HG02938 (cell line): ENCODE results near the gene MS4A8.
"Not testable (repeated sequence)": the region's sequence is repeated elsewhere in the genome, so short reads cannot be mapped to it uniquely, and the experiment has no call there.

Experiments used
- ATAC-seq: cut with Tn5 transposase; IDR thresholded peaks from one replicate; pipeline ENCODE4 v1.9.1; 2021; ENCODE audit warnings: mild to moderate bottlenecking, moderate library complexity; ENCODE audit not compliant: unreplicated experiment

The MS4A8 gene

DNA sequence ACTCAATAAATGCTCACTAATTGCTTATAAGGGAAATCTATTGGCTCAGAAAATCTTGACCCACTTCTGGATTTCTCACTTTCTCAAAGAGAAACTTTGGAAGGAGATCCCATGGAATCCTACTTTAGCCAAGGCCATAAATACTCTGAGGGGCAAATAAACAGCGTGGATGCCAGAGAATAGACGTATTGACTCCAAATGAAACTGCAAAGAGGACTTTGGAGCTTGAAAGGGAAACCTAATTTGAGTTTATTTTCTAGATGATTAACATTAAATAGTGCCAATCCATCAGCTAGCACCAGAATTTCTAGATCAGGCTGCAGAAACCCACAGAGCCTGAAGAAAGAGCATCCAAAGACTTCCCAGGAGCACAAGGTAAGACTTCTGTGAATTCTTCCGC lies 25.0 kb downstream of the MS4A8 start, which contains the start of gene MS4A18:
MS4A18 (plus strand) TSS at position 301 of the 400 bp plus-strand sequence.
- ATAC-seq: no peak

DNA sequence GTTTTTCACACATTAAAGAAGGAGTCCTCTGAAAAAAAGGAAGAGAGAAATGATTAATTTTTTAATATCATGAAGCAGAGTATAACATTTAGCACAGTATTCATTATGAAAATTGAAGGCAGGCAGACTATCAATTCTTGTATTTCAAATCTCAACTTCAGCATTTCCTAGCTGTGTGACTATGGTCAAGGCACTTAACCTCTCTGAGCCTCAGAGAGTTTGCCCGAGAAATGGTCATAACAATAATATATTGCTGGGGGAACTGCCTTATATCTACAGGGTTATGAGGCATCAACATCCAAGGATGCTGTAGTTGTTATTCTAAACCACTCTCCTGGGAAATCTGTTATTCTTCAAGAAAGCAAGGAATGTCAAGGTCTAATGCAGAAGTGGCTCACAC lies 26.2 kb downstream of the MS4A8 start:
- no peak for ATAC-seq

DNA sequence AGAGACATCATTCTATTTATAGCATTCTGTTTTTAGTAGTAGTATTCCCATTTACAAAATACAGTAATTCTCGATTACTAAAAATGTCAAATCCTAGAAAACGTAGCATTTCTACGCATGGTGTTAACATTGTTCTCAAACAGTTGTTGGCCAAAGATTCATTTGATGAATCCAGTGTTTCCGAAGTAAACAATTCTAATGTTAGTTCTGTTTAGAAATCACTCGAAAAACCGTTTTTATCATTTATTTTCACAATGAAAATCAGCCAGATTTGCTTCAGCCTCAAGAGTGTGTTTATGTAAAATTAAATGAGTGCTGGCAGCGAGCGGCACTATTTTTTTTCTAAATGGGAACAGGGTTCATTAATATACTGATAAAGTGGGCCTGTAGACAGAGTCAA lies 32.2 kb downstream of the MS4A8 start:
- ATAC-seq: no peak

GRCh38 chr11:60734279-60734678 lies 34.9 kb downstream of the MS4A8 start:
- ATAC-seq: no peak

DNA sequence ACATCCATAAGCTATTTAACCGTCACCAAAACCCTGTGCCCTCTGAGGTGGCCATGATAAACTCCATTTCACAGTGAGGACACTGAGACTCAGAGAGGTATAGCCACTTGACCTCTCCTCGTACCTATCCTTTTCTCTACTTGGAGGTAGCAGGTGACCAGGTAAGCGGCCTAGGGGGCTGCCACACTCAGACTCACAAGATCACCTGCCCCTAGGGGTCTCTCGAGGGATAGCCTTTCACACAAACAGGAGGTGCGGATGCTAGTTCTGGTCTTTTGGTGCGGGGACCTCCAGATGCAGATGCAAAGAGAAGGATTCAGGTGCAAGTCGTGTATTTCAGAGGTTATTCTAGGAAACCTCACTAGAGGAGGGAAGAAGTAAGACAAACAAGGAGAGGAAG lies 39.7 kb downstream of the MS4A8 start:
- no peak for ATAC-seq

GRCh38 chr11:60740573-60740972 lies 41.2 kb downstream of the MS4A8 start:
- ATAC-seq: no peak

GRCh38 chr11:60741421-60741820 lies 42.0 kb downstream of the MS4A8 start:
- ATAC-seq: no peak

- ATAC-seq: no peak
Observed at GRCh38 chr11:60743058-60743457, 43.6 kb downstream of the MS4A8 start.

- ATAC-seq: no peak
Observed at GRCh38 chr11:60744114-60744513, 44.7 kb downstream of the MS4A8 start.

DNA sequence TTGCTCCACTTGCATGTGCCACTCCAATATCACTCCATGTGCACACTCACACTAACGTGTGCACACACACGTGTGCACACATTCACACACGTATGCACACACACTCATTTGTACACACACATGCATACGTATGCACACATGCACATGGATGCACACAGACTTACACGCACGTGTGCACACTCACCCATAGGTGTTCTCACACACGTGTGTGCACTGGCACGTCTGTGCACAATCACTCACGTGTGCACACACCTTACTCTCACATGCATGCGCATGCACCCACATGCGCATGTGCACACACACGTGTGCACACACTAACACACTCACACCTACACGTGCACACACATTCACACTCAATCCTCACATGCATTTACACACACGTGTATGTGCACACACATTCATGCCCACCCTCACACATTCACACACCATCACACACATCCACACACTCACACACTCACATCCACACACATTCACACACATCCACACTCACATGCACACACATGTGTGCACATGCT lies 48.0 kb downstream of the MS4A8 start:
- no peak for ATAC-seq

- ATAC-seq: no peak
Observed at GRCh38 chr11:60748225-60748624, 48.8 kb downstream of the MS4A8 start.

DNA sequence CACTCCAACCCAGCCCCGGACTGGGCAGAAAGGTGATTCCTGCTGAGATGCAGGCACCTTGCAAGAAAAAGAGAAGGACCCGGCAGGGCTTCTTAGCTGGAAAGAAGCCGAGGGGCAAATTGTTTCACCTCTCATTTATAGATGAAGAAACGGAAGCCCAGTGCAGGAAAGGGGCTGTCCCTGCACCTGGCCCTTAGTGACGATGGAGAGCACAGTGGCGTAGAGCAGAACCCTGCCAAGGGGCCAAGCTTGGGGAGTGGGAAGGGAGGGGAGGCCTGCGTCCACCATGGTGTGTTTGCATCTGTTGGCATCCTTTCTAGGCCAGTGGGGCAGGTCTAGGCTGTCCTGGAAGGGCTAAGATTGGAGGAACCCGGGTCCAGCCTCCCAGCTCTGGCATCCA lies 49.4 kb downstream of the MS4A8 start:
- ATAC-seq: no peak

- ATAC-seq: no peak
Observed at GRCh38 chr11:60750911-60751310, 51.5 kb downstream of the MS4A8 start.

- ATAC-seq: no peak
Observed at GRCh38 chr11:60753309-60753708, 53.9 kb downstream of the MS4A8 start.

DNA sequence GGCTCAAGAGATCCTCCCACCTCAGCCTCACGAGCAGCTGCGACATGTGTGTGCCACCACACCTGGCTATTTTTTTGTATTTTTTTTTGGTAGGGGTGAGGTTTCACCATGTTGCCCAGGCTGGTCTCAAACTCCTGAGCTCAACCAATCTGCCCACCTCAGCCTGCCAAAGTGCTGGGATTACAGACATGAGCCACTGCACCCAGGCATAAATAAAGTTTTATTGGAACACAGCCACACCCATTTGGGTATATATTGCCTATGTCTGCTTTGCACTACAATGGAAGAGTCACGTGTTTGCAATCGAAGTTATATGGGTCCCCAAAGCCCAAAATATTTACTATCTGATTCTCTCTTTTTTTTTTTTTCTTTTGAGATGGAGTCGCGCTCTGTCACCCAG lies 55.5 kb downstream of the MS4A8 start:
- no peak for ATAC-seq

GRCh38 chr11:60756307-60757032 lies 57.1 kb downstream of the MS4A8 start, which contains the start of gene MS4A15:
MS4A15 (plus strand) TSS chr11:60756867; CDS start chr11:60763734, 6,867 bp downstream.
- no peak for ATAC-seq

GRCh38 chr11:60757231-60757800 lies 57.9 kb downstream of the MS4A8 start:
- ATAC-seq: no peak

- not testable (repeated sequence) for ATAC-seq
Observed at GRCh38 chr11:60758671-60759070, 59.3 kb downstream of the MS4A8 start.

DNA sequence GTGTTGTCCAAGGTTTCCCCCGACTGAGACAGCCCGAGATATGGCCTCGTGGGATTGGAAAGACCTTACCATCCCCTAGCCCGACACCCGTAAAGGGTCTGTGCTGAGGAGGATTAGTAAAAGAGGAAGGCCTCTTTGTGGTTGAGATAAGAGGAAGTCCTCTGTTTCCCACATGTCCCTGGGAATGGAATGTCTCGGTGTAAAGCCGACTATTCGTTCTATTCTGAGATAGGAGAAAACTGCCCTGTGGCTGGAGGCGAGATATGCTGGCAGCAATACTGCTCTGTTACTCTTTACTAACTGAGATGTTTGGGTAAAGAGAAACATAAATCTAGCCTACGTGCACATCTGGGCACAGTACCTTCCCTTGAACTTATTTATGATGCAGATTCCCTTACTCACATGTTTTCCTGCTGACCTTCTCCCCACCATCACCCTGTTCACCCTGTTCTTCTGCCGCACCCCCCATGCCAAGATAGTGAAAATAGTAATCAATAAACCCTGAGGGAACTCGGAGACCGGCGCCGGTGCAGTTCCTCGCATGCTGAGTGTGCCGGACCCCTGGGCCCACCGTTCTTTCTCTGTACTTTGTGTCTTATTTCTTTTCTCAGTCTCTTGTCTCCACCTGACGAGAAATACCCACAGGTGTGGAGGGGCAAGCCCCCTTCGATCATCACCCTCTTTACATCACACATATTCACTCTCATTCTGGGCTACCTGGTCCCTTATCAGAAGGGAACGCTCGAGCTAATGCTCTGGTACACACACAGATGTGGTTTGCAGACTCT lies 60.2 kb downstream of the MS4A8 start:
- not testable (repeated sequence) for ATAC-seq

DNA sequence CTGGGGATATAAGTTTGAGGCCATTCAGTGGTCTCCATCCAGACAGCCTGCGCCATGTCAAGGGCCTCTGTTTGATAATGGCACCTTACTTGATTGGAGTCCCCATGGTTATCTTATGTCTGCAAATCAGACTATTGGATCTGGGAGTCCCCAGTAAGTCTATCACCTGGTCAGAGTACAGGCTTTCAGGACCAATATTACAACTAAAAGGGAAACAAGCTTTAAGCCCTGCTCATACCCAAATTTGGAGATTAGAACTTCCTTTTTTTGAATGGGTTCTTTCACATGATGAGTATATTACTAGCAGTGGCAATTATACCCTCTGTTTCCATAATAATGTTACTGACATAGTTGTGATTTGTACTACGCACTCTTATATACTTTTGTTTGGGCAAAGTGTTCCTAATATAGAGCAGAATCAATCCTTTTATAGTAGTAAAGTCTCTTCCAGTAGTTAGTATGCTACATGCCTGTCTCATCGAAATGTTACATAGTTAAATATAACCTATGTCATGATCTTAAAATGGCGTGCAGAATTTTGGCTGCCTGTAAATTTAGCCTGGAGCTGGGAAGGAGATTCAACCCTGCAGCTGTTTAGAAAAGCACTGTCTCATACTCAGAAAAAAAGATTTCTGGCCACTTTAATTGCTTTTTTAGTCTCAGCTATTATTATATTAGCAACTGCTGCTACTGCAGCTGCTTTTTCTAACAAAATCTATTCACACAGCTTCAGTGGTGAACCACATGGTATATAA lies 62.2 kb downstream of the MS4A8 start:
- ATAC-seq: peak; percentile 37
